Hematopoietic multipotent progenitor cell (in vitro differentiated cells): ENCODE measurements around the gene PSMG2. TPM values are rescaled to one million over a fixed set of nuclear protein-coding genes. Genes with fewer than 3 reads are reported as not detected.
A peak's percentile ranks its signal among the peaks of the same experiment; 100 is the strongest.
"Not testable (repeated sequence)": the region's sequence is repeated elsewhere in the genome, so short reads cannot be mapped to it uniquely, and the experiment has no call there.

ENCODE experiments used
- DNase-seq, 3 donors: peaks; one replicate each; pipeline ENCODE4 v3.0.0-alpha.2; 2011 to 2015; ENCODE audit warnings: low read depth in 2 of 3, low spot score in 2 of 3
- total RNA-seq: library from RNA; depleted of rRNA; stranded (reverse); fragments of >200 nt; gene quantifications from one replicate; pipeline ENCODE4 v1.2.3, GENCODE V29; 2012

Gene PSMG2
- total RNA-seq, 1 donor: 58.7 TPM

DNA sequence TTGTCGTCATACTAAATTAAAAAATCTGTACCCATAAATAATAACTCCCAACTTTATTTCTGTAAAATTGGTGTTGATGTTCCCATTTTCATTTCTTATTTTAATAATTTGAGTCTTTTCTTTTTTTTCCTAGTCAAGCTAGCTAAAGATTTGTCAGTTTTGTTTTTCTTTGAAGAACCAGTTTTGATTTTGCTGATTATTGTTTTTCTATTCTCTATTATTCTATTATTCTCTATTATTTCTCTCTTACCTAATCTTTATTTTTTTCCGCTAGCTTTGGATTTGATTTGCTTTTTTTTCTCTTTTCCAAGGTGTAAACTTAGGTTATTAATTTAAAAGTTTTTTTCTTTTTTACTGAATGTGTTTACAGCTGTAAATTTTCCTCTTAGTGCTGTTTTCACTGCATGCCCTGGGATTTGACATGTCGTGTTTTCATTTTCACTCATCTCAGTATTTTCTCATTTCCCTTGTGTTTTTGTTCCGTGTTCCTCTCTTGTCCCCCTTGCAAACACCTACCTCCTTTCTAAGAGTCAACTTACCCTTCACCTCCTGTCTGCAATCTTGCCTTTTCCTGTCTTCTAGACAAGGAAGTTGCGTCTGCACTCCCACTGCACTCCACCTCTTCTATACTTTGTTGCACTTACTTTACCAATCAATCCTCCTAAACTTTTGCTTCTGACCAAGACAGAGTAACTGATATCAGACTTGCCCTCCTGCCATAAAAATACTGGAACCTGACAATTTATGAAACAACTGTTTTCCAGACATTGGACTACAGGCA is 18.8 kb downstream of the PSMG2 start:
- no peak for DNase-seq

DNA sequence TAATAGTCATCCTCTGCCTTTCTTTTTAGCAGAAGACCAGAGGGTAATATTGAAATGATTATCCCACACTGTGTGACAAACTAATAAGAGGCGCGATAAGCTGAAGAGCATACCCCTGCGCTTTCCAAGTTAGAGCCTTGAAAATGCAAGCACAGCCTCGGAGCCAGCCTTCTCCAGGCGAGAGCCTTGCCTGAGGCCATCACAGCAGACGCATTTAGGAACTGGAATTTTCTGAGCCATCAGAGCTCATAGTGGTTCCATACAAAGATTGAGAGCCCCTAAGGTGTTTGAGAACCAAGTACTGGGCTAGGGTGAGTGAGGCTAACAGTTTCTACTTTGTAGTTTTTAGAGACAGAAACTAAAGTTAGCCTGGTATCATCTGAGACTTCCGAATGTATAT is 19.9 kb downstream of the PSMG2 start:
- DNase-seq: no peak

DNA sequence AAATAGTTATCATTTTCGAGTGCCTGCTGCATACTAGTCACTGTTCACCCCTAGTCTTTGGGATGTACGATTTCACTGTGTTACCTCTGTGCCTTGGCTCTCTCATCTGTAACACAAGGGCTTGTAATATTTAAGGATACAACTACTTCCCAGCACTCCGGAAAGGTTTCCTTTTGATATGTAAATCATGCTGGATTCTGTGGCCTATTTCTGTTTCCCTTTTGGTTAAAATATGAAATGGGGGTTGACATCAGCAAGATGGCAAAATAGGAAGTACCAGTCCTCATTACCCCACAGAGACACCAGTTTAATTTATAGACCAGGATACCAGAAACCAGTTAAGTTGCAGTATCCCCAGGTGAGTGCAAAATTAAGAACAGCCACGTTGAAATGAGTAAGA is 23.5 kb downstream of the PSMG2 start:
- no peak for DNase-seq

DNA sequence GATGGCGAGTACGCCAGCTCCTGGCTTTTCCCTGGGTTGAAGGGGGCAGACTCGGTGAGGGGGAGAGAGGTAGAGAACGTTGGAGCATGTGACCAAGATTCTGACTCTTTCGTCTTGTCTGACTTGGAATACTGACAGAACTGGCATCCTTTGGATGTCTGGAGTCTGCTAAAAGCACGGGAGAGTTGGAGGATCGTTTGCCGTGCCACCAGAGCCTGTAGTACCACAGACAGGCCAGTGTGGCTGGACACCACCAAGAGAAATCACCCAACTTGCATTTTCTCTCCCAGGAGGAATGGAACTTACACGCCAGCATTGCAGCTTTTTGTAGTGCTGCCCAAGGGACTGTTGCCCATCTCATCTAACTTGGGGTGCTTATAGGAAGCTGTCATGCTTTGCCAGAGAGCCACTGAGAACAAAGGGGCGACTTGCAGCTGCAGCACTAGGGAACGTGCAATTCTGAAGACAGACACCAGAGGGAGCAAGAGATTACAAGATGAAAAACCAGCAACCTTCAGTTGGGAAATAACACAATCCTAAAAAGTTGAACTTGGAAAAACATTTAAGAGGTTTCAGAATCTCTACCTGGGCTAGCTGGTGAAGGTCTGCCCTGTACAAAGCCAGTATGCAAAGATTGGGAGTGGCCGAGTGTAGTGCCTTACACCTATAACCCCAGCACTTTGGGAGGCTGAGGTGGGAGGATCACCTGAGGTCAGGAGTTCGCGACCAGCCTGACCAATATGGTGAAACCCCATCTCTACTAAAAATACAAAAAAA is 24.1 kb downstream of the PSMG2 start:
- DNase-seq: peak; percentile 54 to 75 (median 64)

DNA sequence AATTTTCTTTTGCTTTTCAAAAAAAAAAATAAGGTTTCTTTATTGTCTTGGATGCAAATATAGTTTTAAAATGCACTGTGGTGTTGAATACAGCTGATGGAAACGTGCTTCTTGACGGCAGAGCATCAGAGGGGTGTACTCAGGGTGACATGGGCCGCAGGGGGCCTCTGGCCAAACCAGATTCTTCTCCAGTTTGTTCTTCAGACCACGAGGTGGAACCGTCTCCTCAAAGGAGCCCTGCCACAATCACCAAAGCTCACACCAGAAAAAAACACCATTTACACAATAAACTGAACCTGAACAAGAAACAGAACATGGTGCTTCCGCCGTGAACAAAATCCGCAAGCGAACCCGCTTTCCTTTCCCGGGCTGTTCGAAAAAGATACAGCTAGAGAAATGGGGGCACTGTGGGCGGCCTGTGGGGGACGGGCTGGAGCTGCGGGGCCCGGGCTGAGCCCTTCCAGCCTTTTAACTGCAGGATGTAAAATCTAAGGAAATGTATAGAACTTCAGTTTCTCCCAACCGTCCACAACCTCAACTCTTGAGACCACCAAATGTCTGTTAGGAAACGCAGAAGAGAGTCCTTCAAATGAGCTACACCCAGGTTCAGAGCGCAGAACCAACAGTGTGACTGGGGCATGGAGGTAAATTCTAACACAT is 34.5 kb downstream of the PSMG2 start:
- DNase-seq: no peak

DNA sequence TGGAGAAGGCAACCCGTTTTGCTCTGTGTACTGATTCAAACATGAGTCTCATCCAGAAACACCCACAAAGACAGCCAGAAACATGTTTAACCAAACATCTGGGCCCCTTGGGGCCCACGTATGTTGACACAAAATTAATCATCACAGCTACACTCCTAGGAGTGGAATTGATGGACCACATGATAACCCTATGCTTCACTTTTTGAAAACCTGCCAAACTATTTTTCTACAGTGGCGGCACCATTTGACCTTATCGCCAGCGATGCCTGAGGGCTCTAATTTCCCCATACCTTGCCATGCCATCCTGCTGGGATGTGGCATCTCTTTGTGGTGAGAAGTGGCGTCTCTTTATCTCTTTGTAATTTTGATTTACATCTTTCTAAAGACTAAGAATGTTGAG is 38.5 kb downstream of the PSMG2 start:
- DNase-seq: no peak

DNA sequence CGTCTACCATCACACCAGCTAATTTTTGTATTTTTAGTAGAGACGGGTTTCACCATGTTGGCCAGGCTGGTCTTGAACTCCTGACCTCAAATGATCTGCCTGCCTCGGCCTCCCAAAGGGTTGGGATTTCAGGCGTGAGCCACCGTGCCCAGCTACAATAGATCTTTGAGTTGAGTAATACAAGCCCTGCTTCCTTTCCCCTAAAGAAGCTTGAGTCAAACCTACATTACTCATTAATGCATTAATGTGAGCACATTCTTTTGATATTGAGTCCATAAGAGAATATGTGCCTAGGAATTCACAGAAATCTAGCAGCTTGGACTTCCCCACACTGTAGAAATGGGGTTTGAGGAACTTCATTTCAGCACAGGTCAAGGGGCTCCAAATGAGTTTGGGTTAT is 39.6 kb downstream of the PSMG2 start:
- DNase-seq: no peak

DNA sequence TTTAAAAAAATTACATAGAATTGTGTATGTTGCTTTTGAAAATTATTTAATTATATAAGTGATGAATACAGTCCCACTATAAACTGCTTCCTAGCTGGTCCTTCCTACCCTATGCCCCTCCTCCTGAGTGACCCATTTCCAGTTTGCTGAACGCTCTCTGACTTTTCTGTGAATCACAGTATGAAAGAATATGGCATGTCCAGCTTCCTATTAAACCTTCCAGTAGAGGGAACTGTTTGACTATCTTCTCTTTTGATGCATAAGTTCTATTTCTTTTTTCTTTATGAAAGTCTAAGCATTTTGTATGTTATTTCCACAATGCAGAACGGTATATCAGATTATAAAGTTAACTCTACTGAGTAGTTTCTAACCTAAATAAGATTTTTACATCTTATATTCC is 41.3 kb downstream of the PSMG2 start:
- DNase-seq: peak in 2 of 3 donors; percentile 54 to 80

DNA sequence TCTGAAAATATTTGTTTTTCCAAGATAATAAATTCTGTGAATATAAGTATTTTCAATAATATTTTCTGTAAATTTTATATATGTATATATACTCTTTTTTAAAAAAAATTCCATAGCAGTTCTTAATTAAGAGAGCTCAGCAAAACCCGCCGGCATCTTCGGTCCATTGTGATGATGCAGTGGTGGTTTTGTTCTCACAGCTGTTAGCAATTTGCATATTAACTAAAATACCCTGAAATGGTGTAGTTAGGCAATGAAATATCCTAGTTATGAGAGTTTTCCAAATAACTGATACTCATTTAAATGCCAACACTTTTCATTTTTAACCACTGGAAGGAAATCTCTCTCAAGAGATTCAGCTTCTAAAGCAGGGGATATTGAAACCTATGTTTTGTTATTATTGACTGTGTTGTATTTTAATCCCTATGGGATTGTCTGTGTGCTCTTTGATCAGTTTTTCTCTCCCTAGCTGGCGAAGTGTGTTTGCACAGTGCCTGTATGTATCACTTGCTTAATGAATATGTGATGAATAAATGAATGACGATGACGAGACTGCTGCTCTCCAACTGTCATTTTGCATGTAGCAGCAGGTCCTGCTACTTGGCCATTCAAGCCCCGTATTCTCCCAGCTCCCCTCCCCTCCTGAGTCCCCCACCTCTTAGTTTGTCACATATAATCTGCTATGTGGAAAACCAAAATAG is 42.4 kb downstream of the PSMG2 start:
- DNase-seq: no peak

DNA sequence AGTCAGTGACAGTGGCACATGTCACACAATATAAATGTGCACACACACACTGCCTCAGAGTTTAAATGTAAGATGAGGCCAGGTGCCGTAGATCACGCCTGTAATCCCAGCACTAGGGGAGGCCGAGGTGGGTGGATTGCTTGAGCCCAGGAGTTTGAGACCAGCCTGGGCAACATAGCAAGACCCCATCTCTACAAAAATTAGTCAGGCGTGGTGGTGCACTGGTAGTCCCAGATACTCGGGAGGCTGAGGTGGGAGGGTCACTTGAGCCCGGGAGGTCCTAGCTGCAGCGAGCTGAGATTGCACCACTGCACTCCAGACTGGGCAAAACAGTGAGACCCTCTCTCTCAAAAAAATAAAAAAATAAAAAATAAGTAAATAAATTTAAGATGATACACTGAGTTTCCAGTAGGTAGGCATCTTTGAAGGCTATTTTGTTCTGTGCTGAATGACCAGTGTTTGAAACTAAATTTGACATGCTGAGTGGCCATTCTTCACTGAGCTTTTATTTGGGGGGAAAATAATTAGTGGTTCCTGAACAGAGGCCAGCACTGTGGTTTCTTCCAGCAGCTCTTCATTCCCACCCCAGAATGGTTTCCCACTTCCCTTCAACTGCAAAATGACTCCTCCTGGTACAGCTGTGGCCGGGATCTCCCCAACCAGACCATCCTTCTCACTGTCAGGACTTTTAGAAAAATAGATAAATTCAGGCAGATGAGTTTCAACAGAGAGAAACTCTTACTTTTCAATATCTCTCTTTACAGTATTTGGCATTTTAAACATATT is 44.9 kb downstream of the PSMG2 start:
- no peak for DNase-seq

DNA sequence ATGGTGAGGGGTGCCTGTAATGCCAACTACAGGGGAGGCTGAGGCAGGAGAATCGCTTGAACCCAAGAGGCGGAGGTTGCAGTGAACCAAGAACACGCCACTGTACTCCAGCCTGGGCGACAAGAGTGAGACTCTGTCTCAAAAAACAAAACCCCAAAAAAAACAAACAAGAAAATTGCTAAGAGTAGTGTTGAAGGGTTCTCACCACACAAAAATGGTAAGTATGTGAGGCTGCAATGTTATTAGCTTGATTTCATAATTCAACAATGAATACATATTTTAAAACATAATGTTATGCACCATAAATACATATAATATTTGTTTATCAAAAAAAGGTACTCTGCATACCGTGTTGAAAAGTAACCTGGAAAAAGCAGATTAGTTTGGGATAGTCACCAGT is 45.8 kb downstream of the PSMG2 start:
- no peak for DNase-seq

DNA sequence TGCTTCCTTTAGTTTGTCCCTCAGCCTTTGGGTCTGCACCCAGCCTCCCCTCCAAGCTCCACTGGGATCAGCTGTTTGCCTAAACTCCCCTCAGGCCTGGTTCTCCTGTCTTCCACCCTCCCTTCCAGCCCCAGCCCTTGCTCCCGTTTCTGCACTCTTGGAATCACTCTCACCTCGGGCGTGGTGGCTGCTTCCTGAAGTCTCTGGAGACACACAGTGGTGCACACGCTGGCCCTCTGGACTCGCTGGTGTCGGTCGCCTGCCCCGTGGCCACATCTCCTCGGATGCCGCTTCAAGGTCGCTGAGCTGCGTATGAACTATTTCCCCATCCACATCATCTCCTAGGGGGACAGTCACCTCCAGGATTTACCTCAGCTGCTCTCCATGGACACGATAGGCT is 46.3 kb downstream of the PSMG2 start:
- no peak for DNase-seq

DNA sequence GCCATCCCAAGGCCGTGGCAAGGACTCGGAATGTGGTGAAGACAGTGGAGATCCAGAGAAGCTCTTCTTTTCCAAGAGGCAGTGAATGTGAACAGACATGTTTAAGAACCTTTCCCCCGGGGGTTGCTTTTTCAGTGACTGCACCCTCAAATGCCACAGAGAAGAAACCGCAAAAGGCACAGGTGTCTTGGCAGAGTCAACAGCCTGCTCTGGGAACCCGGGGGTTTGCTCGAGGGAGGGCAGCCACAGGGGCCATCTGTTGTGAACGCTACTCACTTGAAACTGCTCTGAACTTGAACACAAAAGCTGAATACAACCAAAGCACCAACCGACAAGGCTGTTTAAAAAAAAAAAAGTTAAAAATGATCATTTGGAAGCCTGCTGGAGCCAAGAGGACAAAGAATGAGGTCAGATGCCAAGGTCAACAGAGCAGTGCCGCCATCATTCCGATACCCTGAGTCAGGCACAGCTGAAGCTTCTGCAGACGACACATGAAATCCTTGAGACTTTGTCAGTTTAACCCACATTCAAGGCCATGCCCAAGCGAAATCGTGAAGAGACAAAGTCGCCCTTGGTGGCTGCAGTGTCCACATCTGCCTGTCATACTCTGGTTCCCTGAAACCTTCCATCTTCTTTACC is 47.4 kb downstream of the PSMG2 start:
- DNase-seq: peak in 1 of 3 donors; percentile 19

DNA sequence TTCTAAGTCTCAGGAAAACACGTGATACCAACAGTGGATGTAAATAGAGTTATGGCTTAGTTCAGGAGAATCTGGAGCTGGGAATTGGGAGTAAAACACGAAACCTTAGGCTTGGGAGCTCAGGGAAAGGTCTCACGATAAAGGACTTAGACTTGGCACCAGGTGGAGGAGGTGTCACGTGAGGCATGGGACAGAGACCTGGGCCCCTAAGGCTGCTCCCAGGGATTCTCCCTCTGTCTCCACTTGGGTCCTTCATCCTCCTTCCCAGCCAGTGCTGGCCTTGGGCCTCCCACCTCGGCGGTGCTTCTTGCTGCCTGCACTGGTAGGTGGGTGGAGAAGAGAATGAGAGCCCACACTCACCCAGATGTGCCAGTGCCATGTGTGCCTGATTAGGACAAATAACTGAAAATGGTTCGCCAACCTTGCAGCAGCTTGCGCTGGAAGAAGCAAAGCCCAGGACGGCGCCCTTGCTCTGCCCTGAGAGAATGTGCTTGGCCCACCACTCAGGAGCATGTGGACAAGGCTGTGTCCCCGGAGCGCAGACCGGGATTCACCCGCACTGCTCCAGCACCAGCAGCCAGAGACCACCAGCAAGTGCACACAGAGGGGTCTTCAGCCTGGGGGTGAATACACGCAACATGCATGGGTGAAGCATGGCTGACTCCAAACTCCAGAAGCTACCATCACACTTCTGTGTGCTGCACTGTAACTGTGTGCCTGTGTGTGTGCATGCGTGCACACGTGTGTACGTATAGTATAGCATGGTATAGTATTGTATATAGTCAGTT is 48.1 kb downstream of the PSMG2 start:
- DNase-seq: no peak

DNA sequence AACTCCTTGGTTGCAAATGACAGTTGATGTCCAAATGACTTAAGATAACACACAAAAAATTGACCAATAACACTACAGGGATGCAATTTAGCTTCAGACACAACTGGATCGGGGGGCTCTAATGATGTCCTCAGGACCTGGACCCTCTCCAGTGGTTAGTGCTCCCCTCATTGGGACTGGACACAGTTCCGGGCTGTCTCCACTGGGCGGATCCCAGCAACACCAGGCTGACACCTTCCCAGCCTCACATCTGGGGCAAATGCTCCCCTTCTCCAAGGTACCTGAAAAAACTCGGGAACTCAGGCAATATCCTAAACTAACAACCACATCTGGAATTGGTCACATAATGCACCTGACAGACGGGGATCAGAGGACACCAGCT is 48.7 kb downstream of the PSMG2 start:
- DNase-seq: no peak

DNA sequence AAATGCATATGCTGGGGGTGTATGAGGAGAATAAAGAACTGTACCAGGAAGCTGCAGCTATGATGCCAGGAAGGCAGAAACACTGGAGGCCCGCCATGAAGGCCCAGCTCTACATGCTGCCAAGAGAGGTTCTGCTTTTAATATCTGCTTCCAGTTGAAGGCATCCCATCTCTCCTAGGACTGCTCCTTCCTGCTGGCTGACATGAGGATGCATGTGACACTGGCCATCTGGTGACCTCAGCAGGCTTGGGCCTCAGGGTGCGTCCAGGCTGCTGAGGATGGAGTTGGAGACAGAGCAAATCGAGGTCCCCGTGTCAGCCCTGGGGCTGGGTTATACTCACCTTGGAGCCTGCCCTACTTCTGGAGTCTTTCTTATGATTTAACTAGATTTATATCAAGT is 49.0 kb downstream of the PSMG2 start:
- DNase-seq: no peak

DNA sequence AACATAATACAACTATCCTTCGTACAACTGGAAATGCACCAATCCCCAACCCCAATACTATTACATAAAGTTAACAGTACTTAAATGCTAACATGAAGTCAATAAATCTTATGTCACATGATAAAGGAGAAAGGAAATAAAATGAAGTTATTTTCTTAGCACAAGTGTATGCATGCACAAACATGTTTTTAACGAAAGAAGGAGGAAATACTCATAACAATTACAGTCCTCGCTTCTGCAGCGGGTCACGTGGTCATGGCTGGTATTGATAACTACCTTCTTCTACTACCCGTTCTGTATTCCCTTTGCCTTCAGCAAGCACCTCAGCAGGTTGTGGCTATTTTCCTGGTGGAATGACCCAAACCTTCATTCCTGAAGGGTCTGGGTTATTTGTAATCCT is 51.7 kb downstream of the PSMG2 start:
- no peak for DNase-seq

DNA sequence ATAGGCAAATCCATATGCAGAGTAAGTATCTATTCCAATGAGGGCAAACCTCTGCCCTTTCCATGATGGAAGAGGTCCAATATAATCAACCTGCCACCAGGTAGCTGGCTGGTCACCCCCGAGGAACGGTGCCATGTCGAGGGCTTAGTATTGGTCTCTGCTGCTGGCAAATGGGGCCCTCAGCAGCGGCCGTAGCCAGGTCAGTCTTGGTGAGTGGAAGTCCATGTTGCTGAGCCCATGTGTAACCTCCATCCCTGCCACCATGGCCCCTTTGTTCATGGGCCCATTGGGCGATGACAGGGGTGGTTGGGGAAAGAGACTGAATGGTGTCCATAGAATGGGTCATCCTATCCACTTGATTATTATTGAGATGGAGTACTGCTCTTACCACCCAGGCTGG is 52.8 kb downstream of the PSMG2 start:
- DNase-seq: not testable (repeated sequence)

DNA sequence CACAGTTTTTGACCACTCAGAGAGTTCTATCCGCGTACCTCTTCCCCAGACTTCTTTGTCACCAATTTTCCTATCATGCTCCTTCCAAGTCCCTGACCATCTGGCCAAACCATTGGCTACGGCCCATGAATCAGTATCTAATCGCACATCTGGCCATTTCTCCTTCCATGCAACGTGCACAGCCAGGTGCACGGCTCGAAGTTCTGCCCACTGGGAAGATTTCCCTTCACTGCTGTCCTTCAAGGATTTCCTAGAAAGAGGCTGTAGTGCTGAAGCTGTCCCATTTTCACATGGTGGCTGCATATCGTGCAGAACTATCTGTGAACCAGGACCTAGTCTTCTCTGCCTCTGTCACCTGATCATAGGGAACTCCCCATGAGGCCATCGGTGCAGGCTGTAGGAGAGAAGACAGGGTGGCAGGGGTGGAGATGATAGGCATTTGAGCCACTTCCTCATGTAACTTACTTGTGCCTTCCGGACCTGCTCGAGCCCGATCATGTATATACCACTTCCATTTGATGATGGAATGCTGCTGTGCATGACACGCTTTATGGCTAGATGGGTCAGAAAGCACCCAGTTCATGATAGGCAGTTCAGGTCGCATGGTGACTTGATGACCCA is 53.9 kb downstream of the PSMG2 start:
- DNase-seq: not testable (repeated sequence)
